Activated CD8-positive, alpha-beta T cell treated with anti-CD3 and anti-CD28 coated beads for 36 hours (primary cell): ENCODE data around the gene HRH3. TPM values are rescaled to one million over a fixed set of nuclear protein-coding genes. Genes with fewer than 3 reads are reported as not detected.

ENCODE experiments used
- ATAC-seq: fragments of 200-7000 bp; cut with Tn5 transposase; one replicate; pipeline ENCODE4 v1.10.0; 2021; ENCODE audit warnings: mild to moderate bottlenecking, moderate library complexity
- CTCF ChIA-PET: fragments of 350-600 bp; sonication (Branson Sonifier 250); formaldehyde crosslinking; loops from one replicate; lab custom pipeline; 2021; ENCODE audit warnings: antibody characterized with exemption; lab: Charles Lee
- POLR2A ChIA-PET: fragments of 350-600 bp; sonication (Branson Sonifier 250); formaldehyde crosslinking; loops from one replicate; lab custom pipeline; 2021; ENCODE audit warnings: antibody characterized with exemption; lab: Charles Lee
- DNase-seq: peaks from one replicate; pipeline ENCODE4 v3.0.0-alpha.2; 2020
- H3K27ac Mint-ChIP-seq: one replicate; pipeline ENCODE4 v1.8.0; 2021; ENCODE audit warnings: mild to moderate bottlenecking, mixed read lengths
- H3K27me3 Mint-ChIP-seq: one replicate; pipeline ENCODE4 v1.8.0; 2021; ENCODE audit warnings: mixed read lengths
- H3K36me3 Mint-ChIP-seq: one replicate; pipeline ENCODE4 v1.8.0; 2021; ENCODE audit warnings: low read depth, mixed read lengths
- H3K4me1 Mint-ChIP-seq: one replicate; pipeline ENCODE4 v1.8.0; 2021; ENCODE audit warnings: low read depth, mixed read lengths
- H3K4me3 Mint-ChIP-seq: one replicate; pipeline ENCODE4 v1.8.0; 2021; ENCODE audit warnings: mild to moderate bottlenecking, moderate library complexity, mixed read lengths
- H3K9me3 Mint-ChIP-seq: one replicate; pipeline ENCODE4 v1.8.0; 2021; ENCODE audit warnings: mixed read lengths
- CTCF ChIP-seq: fragments of 200-600 bp; IDR thresholded peaks from one replicate; pipeline ENCODE4 v1.8.0; 2022; ENCODE audit warnings: antibody characterized with exemption, mild to moderate bottlenecking
- intact Hi-C: fragments of 100-400 bp; cut with micrococcal nuclease; formaldehyde crosslinking; loops from one replicate; pipeline ENCODE4 v1.10.0; 2022
- total RNA-seq, 2 experiments: library from RNA; stranded (reverse); gene quantifications; one replicate each; pipeline ENCODE4 v1.2.3, GENCODE V29; 2021

HRH3 gene
- total RNA-seq, 2 experiments from 2014 or later: not detected

- POLR2A ChIA-PET: interaction anchor here (0.6 kb wide), 1 partner anchor 37 kb away, joined by 3 read pairs; no protein-coding TSS in a partner anchor
- TF ChIP-seq CTCF: no peak
- H3K4me3 Mint-ChIP-seq: peak overlapping the region; percentile 23
- no peaks in the 10 kb centered on the region for H3K9me3 Mint-ChIP-seq
- no peaks in the 10 kb centered on the region for H3K27me3 Mint-ChIP-seq
- DNase-seq (no peak), ATAC-seq (no peak)
- intact Hi-C loops: no loop called here
- peak overlapping the region; percentile 37 for H3K27ac Mint-ChIP-seq
- CTCF ChIA-PET: no interaction called here
- peaks cover 28% of the 10 kb centered on the region for H3K4me1 Mint-ChIP-seq
- no peaks in the 10 kb centered on the region for H3K36me3 Mint-ChIP-seq
Observed at GRCh38 chr20:62240020-62240685, 20.1 kb upstream of the HRH3 start.

DNA sequence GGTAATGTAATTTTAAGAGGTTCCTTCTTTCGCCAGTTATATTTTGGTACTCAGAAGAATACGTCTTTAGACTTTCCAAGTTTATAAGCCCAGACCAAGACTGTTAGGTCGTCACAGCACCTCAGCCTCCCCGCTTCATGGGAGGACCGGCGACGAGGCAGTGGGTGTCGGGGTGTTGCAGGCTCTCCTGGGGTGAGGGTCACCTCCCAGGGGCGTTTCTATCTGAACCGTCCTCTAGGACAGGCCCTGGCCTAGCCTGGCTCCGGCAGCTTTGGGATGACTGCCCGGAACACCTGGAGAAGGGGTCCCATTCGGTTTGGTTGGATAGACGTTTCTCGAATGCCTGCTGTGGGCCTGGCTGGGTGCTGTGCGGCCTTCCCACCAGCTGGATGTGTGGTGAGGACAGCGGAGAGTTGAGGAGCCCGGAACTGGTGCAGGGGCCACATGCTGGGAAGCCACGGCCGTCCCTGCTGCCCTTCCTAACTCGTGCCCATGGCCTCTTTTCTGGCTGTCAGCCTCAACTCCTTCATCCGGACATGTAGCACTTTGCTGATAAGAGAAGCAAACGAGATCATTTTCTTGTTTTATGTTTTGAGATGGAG is 19.3 kb upstream of the HRH3 start:
- Mint-ChIP-seq H3K4me1 (peaks cover 27% of the 10 kb centered on the region), H3K9me3 (no peaks in the 10 kb centered on the region), H3K36me3 (no peaks in the 10 kb centered on the region), H3K27me3 (no peaks in the 10 kb centered on the region), H3K4me3 (peak overlapping the region; percentile 77), H3K27ac (peak overlapping the region; percentile 75)
- intact Hi-C loops: no loop called here
- no peak for ATAC-seq
- TF ChIP-seq CTCF: no peak
- no peak for DNase-seq
- CTCF ChIA-PET: no interaction called here
- POLR2A ChIA-PET: no interaction called here

DNA sequence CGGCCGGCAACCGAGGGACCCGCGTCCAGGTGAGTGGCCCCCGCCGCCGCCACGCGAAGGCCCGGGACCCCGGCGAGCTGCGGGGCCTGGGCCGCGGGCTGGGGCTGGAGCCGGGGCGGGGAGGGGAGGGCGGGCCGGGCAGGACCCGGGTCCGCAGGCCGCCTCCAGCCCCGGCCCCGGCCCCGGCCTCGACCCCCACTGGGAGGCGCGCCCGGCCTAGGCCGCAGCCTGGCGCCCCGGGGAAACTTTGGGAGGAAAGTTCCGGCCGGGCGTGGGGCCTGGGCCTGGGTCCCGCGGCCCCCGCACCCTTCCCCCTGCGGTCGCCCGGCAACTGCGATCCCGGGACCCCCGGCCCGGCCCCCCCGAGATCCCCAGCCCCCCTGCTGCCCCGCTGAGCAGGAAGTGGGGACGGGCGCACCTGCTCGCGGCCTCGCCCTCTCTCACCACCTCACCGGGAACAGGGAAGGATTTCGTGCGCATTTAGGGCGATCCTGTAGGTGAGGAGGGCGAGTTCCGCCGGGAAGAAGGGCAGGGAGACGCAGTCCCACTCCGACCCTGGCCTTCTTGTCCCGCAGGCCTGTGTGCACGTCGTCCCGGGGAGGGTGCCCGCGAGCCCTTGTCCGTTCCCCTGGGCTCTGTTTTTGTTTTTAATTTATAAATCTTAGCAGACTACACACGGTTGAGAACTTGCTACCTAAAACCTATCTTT is 18.6 kb upstream of the HRH3 start:
- Mint-ChIP-seq H3K4me1 (peaks cover 25% of the 10 kb centered on the region), H3K36me3 (no peaks in the 10 kb centered on the region), H3K9me3 (no peaks in the 10 kb centered on the region), H3K27me3 (peaks cover under 1% of the 10 kb centered on the region), H3K27ac (peak overlapping the region; percentile 75), H3K4me3 (peak overlapping the region; percentile 77)
- DNase-seq (peak; percentile 23), ATAC-seq (no peak)
- ChIA-PET POLR2A (no interaction called here), CTCF (no interaction called here)
- intact Hi-C loops: no loop called here
- TF ChIP-seq CTCF: no peak

DNA sequence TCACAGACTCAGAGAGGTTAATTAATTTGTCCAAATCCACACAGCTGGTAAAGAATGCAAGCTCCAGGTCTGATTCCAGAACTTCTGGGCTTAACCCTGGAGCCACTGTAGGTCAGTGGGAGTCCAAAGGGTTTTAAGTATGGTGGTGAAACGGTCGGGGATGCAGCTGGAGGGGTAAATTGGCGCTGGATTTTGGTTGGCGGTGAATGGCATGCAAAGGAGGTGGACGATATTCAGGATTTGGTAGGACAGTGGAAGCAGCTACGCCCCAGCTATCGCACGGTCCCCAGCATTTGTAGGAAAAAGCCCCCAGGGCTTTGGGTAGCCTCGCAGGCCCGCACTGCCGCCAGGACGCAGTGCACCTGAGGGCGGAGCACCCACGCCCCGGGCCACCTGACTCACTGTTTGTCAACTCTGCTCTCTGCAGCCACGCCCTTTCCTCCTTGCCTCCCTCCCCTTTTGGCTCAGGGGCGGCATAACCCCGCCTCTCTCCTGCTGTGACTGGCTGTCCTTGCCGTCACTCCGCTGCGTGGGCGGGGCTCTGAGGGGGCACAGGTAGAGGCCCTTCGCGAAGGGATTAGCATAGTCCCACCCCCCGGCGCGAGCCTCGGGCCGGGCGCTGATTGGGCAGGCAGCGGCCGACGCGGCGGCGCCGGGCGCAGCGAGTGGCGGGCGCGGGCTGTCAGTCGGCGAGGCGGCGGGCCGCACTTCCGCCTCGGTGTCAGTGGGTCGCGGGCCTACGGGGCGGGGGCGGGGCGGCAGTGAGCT is 17.9 kb upstream of the HRH3 start, which contains the start of gene OSBPL2:
OSBPL2 (plus strand) TSS at position 721 of the 768 bp plus-strand sequence. CDS start 17,664 bp downstream, outside the sequence.
- DNase-seq (peak; percentile 100), ATAC-seq (peak; percentile 99)
- H3K36me3 Mint-ChIP-seq: no peaks in the 10 kb centered on the region
- no peak for TF ChIP-seq CTCF
- peak within 1 kb of the TSS; percentile 80 for H3K27ac Mint-ChIP-seq
- H3K9me3 Mint-ChIP-seq: no peaks in the 10 kb centered on the region
- ChIA-PET POLR2A (no interaction called here), CTCF (no interaction called here)
- intact Hi-C loops: no loop called here
- H3K27me3 Mint-ChIP-seq: peaks cover 4% of the 10 kb centered on the region
- H3K4me1 Mint-ChIP-seq: peaks cover 25% of the 10 kb centered on the region
- peak within 1 kb of the TSS; percentile 77 for H3K4me3 Mint-ChIP-seq
